ENCODE results near the gene ZDHHC22.
"Not testable (repeated sequence)": the region's sequence is repeated elsewhere in the genome, so short reads cannot be mapped to it uniquely, and the experiment has no call there.

Gene ZDHHC22, protein sequence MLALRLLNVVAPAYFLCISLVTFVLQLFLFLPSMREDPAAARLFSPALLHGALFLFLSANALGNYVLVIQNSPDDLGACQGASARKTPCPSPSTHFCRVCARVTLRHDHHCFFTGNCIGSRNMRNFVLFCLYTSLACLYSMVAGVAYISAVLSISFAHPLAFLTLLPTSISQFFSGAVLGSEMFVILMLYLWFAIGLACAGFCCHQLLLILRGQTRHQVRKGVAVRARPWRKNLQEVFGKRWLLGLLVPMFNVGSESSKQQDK

DNA sequence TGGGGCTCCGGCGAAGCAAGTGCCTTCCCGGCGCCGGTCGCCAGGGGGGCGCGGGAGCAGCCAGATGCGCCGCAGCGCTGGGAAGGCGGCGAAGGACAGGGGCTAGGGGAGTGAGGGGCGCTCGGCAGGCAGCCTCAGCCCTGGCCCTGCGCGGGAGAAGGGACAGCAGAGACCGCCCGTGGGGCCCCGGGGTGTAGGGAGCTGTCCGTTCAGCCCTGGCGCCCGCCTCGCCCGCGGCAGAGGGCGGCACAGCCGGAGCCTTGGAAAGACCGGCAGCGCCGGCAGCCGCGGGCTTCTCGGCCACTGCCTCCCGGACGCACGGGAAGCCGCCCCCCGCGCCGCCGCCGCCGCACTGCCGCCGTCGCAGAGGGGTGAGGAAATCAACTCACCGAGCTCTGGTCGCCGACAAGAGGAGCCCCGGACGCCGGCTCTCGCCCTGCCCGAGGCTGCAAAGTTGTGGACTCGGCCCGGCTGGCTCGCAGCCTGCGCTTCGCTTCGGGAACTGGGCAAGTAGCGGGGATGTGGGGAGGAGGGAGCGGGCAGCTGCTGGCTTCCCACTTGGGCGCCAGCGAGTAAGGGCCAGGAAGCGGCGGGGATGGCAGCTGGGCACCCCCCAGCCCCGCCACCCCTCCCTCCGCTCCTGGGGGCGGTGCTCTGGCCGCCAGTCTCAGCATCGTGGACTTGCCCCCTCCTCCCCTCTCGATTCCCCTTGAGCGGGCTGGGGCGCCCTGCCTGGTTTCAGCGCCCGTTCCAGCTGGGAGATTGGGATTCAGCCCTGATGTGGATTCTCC lies at the start of gene ZDHHC22:
TSS of gene ZDHHC22 (minus strand) at position 578 of the 791 bp plus-strand sequence. CDS start 2,053 bp downstream, outside the sequence.
- no peak for DNase-seq (ENCODE audit: low read depth)

DNA sequence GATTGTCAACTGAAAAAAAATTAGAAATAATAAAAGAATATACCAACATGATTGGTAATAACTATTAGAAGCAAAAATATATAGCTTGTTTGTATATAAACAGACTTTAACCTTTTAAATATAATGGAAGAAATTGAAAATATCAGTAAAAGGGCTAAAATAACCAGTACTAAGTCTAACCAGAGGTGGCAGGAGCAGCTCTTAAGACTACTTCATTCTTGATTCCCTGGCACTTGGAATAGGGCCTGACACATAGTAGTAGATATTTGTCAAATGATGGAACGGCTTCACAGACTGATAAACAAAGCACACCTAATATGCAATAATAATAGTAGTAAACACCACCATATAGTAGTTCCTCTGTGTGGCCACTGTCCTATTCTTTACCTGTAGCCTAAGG lies 49.4 kb upstream of the ZDHHC22 start:
- DNase-seq (ENCODE audit: low read depth): no peak

DNA sequence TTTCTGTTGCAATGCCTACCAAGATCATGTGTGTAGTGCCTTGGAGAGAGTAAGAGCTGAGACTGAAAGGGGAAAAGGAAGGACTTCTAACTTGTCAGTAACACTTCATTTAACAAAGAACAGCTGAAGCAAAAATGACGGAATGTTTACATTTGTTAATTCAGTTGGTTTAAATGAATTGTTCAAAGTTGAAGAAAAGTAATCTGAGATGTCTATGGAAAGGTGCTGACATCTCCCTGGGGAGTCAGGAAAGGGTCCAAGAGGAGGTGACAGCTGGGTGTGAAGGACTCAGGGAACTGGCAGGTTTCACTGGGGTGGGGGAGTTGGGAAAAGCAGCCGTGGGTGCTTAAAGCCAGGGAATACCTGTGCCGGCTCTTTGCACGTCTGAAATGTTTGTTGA lies 47.9 kb upstream of the ZDHHC22 start:
- no peak for DNase-seq (ENCODE audit: low read depth)

DNA sequence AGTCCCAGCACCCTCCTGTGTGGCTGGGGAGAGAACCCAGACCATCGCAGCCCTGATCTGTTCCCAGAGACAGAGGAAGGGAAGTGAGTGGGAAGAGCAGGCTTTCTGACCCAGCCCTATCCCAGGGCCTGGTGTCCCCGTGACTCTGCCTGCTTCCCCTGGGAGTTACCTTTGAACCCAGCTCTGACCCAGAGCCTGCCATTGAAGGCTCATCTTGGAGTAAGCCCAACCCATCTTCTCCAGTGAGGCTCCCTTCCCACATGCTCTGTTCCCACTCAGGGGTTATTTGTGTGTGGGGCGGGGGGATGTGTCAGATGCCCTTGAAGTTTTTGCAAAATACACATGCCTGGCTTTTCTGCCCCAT lies 46.0 kb upstream of the ZDHHC22 start:
- DNase-seq (ENCODE audit: low read depth): no peak

DNA sequence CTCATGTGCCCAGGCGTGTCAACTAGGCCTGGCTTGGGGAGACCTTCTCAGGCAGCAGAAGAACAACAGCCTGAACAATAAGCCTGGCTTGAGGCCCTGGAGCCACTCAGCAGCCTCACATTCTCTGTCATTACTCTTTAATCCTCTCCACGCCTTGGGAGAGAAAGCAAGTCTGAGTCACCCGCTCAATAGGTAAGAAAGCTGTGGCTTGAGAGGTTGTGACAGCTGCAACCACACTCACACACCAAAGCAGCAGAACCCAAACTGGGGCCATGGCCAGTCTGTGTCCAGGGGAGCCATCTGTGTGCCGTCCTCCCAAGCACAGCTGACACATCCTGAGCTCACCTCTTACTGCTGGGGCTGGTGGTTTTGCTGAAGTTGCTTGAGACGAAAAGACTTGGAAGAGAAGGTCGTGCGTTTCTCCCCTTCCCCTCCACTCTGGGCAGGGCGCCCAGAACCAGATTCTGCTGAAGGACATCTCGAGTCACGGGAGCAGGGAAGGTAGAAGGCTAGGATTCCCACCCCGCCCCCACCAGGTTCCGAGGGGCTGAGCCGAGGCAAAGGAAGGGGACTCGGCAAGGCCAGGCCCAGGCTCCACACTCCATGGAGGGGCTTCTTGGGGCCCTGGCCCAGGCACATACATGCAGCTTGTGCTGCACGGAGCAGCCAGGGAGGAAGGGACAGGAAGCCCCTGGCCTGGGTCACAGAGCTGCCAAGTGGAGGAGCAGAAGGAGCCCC lies 45.5 kb upstream of the ZDHHC22 start:
- DNase-seq (ENCODE audit: low read depth): no peak

DNA sequence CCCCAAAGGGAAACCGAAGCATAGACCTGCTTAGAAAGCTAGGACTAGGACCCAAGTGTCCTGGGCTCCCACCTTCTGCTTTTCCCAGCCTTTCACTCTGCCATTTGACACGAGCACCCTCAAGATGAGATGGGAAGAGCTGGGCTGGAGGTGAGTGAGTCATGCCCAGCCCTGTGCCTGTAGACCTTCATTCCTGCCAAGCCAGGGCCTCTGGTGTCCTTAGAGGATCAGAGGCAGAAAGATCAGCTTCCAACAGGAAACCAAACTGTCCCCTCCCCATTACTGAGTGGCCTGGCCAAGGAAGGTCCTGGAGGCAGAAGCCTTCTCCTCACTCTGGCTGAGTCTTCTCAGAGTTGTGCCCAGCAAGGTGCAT lies 43.5 kb upstream of the ZDHHC22 start:
- no peak for DNase-seq (ENCODE audit: low read depth)

DNA sequence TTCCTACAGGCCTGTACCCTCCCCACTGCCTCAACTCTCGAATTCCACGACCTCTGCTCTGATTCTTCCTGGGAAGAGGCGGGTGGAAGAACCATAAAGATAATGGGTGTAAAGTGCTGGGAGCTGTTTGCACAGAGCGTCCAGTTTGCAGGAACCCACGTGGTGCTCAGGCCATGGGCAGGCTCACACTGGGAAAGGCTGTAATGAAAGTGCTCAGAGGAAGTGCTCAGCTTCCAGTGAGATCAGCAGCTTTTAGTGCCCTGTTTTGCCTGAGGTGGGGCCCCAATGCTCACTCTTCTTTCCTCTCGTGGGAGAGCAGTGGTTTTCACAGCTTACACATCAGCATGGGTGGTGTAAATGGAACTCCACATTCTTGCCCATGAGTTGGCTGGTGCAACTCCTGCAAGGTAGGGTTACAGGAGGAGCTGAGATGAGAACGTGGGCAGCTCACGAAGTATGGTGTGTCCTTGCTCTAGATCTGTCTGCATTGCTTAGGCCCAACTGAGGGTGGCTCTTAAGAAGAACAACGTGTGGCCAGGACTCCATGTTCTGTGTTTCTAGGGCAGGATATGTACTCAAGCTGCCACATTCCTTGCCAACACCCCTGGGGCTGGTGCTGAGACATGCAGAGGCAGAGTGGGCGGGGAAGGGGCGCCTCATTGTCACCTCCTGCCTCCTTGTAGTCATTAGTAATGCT lies 43.0 kb upstream of the ZDHHC22 start:
- no peak for DNase-seq (ENCODE audit: low read depth)

DNA sequence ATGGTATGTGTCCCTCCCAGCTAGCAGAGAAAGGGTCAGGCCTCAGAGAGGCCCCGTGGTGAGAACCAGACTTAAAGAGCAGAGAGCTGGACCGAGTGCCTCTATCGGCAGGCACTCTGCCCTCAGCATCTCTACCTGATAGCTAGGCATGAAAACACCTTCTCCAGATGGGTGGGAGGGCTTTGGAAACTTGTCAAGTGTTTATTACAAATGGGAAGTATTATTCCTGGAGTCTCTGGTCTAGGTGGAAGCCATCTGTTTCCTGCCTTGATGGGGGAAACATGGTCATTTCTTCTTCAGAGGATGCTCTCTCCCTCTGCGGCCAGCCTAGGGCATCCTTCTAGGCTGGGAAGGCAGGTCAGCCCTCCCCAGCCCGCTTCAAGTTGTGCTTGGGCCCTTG lies 42.3 kb upstream of the ZDHHC22 start:
- no peak for DNase-seq (ENCODE audit: low read depth)

DNA sequence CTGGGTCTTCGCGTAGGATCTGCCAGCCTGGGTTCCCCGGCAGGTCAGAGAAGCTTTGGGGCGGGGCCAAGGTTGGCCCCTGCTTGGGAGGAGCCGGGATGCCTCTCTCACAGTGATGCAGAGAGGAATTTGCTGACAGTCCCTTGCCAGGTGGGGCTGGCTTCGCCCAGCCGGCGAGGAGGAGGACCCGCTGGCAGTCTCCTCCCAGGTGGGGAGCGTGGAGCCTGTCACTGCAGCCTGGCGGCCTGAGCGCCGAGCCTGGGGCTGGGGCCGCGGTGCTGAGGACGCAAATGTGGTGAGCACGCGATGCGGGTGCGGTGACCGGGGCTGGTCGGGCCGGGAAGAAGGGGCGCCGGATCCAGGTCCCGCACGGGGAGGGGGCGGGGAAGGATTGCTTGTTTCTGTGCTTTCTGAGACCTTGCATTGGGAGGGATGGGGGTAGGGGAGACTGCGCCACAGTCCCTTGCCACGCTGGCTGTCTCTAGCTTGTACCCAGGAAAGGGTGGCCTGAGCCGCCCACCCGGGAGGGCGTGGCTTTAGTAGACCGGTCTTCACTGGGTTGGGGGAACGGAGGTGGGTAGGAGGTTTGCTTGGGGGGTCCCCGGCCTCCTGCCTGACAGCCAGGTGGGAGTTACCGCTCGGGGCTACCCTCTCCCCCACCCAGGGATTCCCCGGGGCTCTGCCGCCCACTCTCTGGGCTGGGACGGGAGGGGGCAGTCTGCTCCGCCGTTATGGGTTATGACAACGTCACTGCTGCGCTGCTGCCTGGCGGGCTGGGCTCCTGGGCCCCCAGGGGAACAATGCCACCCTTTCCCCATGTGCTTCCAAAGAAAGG lies 40.2 kb upstream of the ZDHHC22 start, which contains the start of gene TMEM63C:
TSS of gene TMEM63C (plus strand) at position 196 of the 835 bp plus-strand sequence. CDS start 37,016 bp downstream, outside the sequence.
- peak; percentile 38 for DNase-seq (ENCODE audit: low read depth)

DNA sequence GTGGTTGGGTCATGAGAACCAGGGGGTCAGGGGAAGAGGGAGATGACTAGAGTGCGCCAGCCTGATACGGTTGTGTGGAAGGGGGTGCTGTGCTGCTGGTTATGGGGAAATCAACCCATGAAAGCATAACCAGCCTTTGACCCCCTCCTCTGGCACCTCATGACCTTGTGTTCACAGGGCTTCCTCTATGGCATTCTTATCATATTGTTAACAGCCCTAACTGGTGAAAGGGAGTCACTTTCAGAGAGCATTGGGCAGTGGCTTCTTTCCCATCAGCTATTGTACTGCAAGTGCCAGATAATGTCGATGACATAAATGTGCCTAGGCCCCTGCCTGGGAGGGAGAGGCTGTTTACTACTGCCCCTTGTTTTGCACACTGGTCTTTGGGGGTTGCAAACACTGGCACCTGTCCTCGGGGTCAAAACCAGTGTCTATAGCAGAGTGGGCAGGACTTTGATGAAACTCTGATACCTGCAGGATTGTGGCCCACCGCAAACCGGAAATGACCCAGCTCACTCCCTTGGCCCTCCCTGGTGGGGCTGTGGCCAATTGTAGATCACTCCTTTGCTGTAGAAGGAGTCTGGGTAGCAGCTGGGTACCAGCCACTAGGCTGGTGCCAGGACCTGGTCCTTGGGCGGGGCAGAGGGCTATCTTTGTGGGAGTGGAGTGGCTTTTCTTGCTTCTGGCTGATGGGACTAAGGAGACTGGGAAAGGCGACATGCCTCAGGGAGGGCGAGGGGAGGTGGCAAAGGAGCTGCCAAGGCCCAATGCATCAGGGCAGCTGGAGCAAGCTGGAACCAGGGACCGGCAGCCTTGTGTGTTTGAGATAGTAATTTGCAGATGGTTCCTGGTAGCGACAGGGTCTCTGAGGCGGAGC lies 39.4 kb upstream of the ZDHHC22 start:
- DNase-seq (ENCODE audit: low read depth): no peak

DNA sequence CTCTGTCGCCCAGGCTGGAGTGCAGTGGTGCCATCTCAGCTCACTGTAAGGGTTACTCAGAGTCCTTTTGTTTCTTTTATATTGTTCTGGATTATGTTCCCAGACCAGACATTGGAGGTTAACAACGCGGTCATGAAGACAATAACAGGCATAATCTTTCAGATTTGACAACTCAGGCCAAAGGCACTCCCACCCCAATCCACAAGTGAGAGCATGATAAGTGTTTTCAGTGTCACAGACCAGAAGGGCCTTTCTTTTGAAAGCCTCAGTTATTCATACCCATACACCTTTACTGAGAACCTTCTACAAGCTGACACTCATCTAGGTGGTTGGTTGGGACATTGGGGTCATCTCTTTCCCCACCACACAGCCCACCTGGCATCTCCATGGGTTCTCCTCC lies 37.1 kb upstream of the ZDHHC22 start:
- no peak for DNase-seq (ENCODE audit: low read depth)

DNA sequence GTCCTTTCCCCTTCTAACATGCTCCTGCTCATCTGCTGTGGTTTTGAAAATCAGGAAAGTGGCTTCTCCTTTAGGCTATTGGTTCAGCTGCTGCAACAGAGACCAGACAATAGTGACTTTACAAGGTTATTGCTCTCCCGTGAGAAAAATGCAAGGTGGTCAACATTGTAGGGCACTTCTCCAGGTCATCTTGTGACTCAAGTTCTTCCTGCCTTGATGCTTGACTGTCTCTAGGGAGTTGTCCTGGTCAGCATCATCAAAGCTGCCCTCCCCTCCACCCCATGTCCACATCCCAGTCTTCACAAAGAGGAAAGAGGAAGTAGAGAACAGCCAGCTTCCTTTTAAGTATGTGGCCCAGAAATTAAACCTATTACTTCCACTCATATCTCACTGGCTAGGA lies 36.1 kb upstream of the ZDHHC22 start:
- DNase-seq (ENCODE audit: low read depth): no peak

DNA sequence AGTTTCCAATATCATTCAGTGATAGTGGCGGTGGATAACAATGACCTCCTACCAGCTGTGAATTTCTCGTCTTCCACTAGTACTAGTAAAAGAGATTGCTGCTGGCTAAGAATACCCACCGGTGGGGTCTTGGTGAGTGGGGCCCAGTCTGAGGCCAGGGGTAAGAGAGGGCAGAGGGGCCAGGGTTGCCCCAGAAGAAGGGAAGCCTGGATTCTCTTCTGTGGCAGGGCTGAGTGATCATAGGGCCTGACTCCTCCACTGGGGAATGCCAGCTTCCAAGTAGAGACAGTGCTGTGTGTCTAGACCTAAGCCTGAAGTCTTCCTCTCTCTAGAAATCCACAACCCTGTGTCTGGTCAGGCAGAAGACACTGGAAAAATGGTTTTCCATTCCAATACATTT lies 34.3 kb upstream of the ZDHHC22 start:
- no peak for DNase-seq (ENCODE audit: low read depth)

DNA sequence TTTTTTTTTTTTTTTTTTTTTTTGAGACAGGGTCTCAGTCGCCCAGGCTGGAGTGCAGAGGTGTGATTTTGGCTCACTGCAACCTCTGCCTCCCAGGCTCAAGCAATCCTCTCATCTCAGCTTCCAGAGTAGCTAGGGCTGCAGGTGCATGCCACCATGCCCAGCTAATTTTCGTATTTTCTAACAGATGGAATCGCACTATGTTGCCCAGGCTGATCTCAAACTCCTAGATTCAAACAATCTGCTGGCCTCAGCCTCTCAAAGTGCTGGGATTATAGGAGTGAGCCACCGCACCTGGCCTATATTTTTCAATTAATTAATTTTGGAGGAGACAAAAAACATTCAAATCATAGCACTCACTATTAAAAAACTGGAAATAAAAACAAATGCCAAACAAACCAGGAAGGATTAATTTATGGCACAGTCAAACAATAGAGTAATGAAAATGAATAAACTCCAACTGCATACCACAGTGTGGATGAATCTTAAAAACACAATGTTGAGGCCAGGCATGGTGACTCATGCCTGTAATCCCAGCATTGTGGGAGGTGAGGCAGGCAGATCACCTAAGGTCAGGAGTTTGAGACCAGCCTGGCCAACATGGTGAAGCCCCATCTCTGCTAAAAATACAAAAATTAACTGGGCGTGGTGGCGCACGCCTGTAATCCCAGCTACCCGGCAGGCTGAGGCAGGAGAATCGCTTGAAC lies 32.5 kb upstream of the ZDHHC22 start:
- DNase-seq (ENCODE audit: low read depth): not testable (repeated sequence)

DNA sequence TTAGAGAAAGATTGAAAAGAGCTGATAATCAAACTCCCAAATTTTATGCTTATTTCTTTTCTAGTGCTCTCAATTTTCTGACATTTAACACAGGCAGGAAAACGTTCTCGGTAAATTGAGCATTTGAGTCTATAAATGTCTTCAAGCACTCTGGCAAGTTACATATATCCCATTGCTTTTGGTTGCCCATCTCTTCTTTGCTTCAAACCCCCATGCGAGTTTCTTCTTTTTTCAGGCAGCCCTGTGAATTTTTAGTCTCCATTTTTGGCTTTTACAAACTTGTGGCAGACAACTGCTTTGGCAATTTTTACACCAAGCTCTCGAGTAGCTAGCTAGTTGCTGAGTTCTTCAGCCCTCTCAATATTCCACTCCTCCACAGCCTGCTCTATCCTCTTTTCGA lies 31.3 kb upstream of the ZDHHC22 start:
- DNase-seq (ENCODE audit: low read depth): no peak

DNA sequence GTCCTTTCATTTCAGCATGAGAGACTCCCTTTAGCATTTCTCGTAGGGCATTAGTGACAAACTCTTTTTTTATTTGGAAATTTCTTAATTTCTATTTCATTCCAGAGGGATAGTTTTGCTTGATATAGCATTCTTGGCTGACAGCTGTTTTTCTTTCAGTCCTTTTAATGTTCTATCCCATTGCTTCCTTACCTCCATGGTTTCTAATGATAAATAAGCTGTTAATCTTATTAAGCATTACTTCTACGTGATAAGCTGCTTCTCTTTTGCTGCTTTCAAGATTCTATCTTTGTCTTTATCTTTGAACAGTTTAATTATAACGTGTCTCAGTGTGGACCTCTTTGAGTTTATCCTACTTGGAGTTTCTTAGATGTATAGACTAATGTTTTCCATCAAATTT lies 28.5 kb upstream of the ZDHHC22 start:
- DNase-seq (ENCODE audit: low read depth): no peak

DNA sequence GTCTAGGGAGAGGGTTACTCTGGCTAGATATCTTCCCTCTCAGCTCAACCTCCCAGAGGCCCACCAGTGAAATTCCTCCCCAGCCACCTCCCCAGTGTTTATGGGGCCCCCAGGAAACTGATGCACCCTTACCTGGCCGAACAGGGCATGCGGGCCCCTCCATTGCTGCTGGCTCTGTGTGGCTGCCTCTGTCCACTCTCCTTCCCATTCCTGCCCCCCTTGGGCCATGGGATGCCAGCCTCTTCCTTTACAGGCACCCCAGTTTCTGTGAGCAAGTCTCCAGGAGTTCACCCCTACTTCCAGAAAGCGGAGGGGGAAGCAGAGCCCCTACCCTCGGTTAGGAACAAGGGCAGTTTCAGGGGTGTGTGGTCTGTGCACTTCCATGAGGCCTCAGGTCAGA lies 19.4 kb upstream of the ZDHHC22 start:
- DNase-seq (ENCODE audit: low read depth): no peak

DNA sequence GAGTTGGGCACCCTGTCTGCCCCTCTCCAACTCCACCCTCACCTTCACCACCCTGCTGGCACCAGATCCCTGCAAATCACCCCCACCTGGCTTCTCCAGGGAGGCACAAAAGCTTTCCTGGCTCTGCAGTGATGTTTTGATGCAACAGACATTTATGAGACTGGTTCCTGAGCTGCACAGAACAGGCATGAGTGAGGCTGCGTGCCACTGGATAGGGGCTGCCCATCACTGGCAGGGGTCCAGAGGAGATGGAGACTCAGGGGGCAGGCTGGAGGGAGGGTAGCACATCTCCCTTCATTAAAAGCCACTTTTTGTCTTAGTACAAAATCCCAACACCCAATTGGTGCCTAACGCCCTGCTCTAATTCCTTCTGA lies 17.3 kb upstream of the ZDHHC22 start:
- DNase-seq (ENCODE audit: low read depth): no peak

DNA sequence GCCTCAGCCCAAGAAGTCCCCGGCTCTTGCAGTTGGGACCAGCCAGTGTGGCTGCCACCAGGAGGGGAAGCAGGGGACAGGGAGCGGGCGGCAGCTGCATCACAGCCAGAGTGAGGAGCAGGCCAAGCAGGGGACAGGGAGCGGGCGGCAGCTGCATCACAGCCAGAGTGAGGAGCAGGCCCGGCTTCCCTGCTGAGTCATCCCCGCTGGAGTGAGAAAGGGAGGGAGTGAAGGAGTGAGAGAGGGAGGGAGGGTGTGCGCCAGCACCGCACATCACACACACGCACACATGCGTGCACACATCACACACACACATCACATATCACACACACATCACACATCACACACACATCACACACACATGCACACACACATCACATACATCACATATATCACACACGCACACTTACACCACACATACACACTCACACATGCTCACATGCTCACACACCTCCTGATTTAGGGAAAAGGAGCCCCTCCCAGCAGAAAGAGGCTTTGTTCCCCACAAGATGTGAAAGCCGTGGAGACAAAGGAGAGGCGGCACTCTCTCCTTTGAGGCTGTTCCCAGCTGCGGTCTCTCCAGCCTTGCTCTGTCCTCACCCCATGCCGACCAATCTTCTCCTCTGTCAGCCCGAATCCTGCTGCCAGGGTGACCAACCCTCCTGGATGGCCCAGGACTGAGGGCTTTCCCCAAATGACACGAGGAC lies 16.7 kb upstream of the ZDHHC22 start:
- no peak for DNase-seq (ENCODE audit: low read depth)

Measured in activated gamma-delta T cell treated with anti-CD3 and anti-CD28 coated beads, Interleukin-2, amount 50 U/mL, for 16 hours (primary cell).